Stimulated activated CD4-positive, alpha-beta T cell treated with anti-CD3 and anti-CD28 coated beads, Interleukin-1b, Interleukin-23, amount 100 ng/mL, for 1 hour (primary cell): ENCODE measurements around the gene NOL12.
"Not testable (repeated sequence)": the region's sequence is repeated elsewhere in the genome, so short reads cannot be mapped to it uniquely, and the experiment has no call there.

Source experiments
- DNase-seq, 2 donors: peaks; one replicate each; pipeline ENCODE4 v3.0.0-alpha.2; 2020; ENCODE audit warnings: low read depth in 2 of 2

Gene NOL12

GRCh38 chr22:37686002-37686982, at the start of gene NOL12:
TSS of gene NOL12 (plus strand) at chr22:37686343. CDS start at chr22:37686393, 50 bp downstream.
- DNase-seq, result peak in 1 of 2 donors; percentile 60

- no peak for DNase-seq
These were observed 49.2 kb upstream of the NOL12 start for GRCh38 chr22:37636949-37637273.

- no peak for DNase-seq
These were observed 47.6 kb upstream of the NOL12 start for GRCh38 chr22:37638391-37639069.

GRCh38 chr22:37639070-37639760, 46.9 kb upstream of the NOL12 start, which contains the start of gene SH3BP1:
TSS of gene SH3BP1 (plus strand) at chr22:37639669. CDS start at chr22:37639788, 119 bp downstream.
- no peak for DNase-seq

- no peak for DNase-seq
These were observed 46.2 kb upstream of the NOL12 start for GRCh38 chr22:37639771-37640590.

GRCh38 chr22:37640591-37641560, 45.3 kb upstream of the NOL12 start:
- DNase-seq, result no peak

GRCh38 chr22:37641561-37641949, 44.6 kb upstream of the NOL12 start:
- DNase-seq, result no peak

GRCh38 chr22:37643225-37643847, 42.8 kb upstream of the NOL12 start:
- DNase-seq, result peak; percentile 78 to 91

GRCh38 chr22:37647317-37647716, 38.8 kb upstream of the NOL12 start:
- DNase-seq, result no peak

- no peak for DNase-seq
These were observed 38.2 kb upstream of the NOL12 start for GRCh38 chr22:37647928-37648327.

- no peak for DNase-seq
These were observed 35.5 kb upstream of the NOL12 start for GRCh38 chr22:37650463-37651136.

- DNase-seq, result no peak
These were observed 31.4 kb upstream of the NOL12 start for GRCh38 chr22:37654563-37655251.

- no peak for DNase-seq
These were observed 30.9 kb upstream of the NOL12 start for GRCh38 chr22:37655252-37655563.

GRCh38 chr22:37656583-37656982, 29.6 kb upstream of the NOL12 start:
- not testable (repeated sequence) for DNase-seq

- no peak for DNase-seq
These were observed 28.5 kb upstream of the NOL12 start for GRCh38 chr22:37657590-37658132.

GRCh38 chr22:37658133-37659065, 27.7 kb upstream of the NOL12 start, which contains the start of gene PDXP:
TSS of gene PDXP (plus strand) at chr22:37658723. CDS start at chr22:37658783, 60 bp downstream.
- peak; percentile 96 to 97 for DNase-seq
